Spleen (tissue), 7 donors: ENCODE results near the gene P3H2.

Experiments
- POLR2A ChIP-seq, 3 donors: fragments of 450-650 bp; IDR thresholded peaks; one replicate each; pipeline ENCODE4 v1.5.1; 2017; ENCODE audit warnings: antibody characterized with exemption in 3 of 3, mild to moderate bottlenecking in 1 of 3
- POLR2AphosphoS5 ChIP-seq, 3 donors: sonication (generic); formaldehyde crosslinking; IDR thresholded peaks; one replicate each; pipeline ENCODE4 v1.5.1; 2017; ENCODE audit warnings: antibody characterized with exemption in 3 of 3
- TF ChIP-seq, protein P1 (sequence below), 11 experiments: fragments of 200-600 bp in 7 of 11; fragments of 450-650 bp in 4 of 11; sonication (generic) in 4 of 11; IDR thresholded peaks in 8 of 11; conservative IDR thresholded peaks in 3 of 11; 1 replicate in 7 of 11; 2 replicates in 4 of 11; pipeline versions ENCODE4 v1.4.0 to v1.8.0; 2016 to 2021; ENCODE audit warnings: antibody characterized with exemption in 11 of 11, inconsistent platforms in 4 of 11, mild to moderate bottlenecking in 1 of 11
- donor health status: DM: no; HTN: no; CAD: no; lungs with moderate emphysema.
- donor health status: DM: no; HTN: no; CAD: no.
- donor health status: DM: no; HTN: no; CAD: no.

DNA sequence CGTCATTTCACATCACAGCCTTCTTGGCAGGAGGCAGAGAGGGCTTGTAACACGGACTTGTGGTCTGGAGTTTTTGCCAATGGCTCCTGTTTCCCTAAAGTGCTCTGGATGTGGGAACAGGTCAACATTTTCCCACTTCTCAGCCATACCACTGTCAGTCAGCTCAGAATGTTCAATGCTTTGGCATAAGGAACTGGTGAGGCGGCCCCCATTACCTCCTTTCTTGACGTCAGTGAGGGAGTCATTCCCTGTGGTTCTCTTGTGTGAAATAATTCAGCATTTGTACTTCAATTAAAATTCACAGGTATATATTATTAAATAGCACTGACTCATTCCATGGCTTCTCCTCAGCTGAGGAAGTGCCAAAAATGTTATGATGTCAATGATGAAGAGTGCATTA is 167.1 kb downstream of the P3H2 start:
- TF ChIP-seq, protein P1, sequence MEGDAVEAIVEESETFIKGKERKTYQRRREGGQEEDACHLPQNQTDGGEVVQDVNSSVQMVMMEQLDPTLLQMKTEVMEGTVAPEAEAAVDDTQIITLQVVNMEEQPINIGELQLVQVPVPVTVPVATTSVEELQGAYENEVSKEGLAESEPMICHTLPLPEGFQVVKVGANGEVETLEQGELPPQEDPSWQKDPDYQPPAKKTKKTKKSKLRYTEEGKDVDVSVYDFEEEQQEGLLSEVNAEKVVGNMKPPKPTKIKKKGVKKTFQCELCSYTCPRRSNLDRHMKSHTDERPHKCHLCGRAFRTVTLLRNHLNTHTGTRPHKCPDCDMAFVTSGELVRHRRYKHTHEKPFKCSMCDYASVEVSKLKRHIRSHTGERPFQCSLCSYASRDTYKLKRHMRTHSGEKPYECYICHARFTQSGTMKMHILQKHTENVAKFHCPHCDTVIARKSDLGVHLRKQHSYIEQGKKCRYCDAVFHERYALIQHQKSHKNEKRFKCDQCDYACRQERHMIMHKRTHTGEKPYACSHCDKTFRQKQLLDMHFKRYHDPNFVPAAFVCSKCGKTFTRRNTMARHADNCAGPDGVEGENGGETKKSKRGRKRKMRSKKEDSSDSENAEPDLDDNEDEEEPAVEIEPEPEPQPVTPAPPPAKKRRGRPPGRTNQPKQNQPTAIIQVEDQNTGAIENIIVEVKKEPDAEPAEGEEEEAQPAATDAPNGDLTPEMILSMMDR (IDR thresholded peaks at IDR 0.05 in 8 of 11, conservative IDR thresholded peaks at IDR 0.05 in 3 of 11) = no peak
- TF ChIP-seq POLR2A (IDR thresholded peaks at IDR 0.05) (no peak), POLR2AphosphoS5 (IDR thresholded peaks at IDR 0.05) (no peak)
